DOHH2 (cell line): ENCODE measurements around the gene CLIC3.

Source experiments
- H3F3A ChIP-seq: fragments of 200-600 bp; sonication (generic), shearing (Covaris generic); 2 replicates; pipeline ENCODE4 v1.6.0; 2016; ENCODE audit warnings: antibody characterized with exemption, mild to moderate bottlenecking; ENCODE audit not compliant: control insufficient read depth, insufficient read depth
- H3K27ac ChIP-seq: fragments of 200-600 bp; sonication (generic); 2 replicates; pipeline ENCODE4 v1.5.1; 2014; ENCODE audit warnings: low read depth, mild to moderate bottlenecking, low read length, moderate library complexity
- H3K27me3 ChIP-seq: fragments of 200-600 bp; sonication (generic); 2 replicates; pipeline ENCODE4 v1.6.1; 2014; ENCODE audit warnings: mild to moderate bottlenecking, low read length, mixed read lengths; ENCODE audit not compliant: control insufficient read depth
- H3K36me3 ChIP-seq: fragments of 200-600 bp; sonication (generic); 2 replicates; pipeline ENCODE4 v1.6.1; 2014; ENCODE audit warnings: mild to moderate bottlenecking, low read length, moderate library complexity, mixed read lengths; ENCODE audit not compliant: control insufficient read depth
- H3K4me1 ChIP-seq: fragments of 200-600 bp; sonication (generic); 2 replicates; pipeline ENCODE4 v1.6.1; 2014; ENCODE audit warnings: mild to moderate bottlenecking, low read length, mixed read lengths; ENCODE audit not compliant: control insufficient read depth
- H3K4me2 ChIP-seq: fragments of 200-600 bp; sonication (generic); 2 replicates; pipeline ENCODE4 v1.6.0; 2014; ENCODE audit warnings: mild to moderate bottlenecking, low read length, moderate library complexity
- H3K4me3 ChIP-seq: fragments of 200-600 bp; sonication (generic); 2 replicates; pipeline ENCODE4 v1.5.1; 2014; ENCODE audit warnings: mild to moderate bottlenecking, low read length, mixed read lengths
- H3K79me2 ChIP-seq: fragments of 200-600 bp; sonication (generic); 2 replicates; pipeline ENCODE4 v1.6.1; 2014; ENCODE audit warnings: mild to moderate bottlenecking, low read length, mixed read lengths; ENCODE audit not compliant: control insufficient read depth
- H3K9me2 ChIP-seq: fragments of 200-600 bp; sonication (generic); replicated peaks from 2 replicates; pipeline ENCODE4 v1.6.1; 2014; ENCODE audit warnings: mild to moderate bottlenecking, low read length, mixed read lengths; ENCODE audit not compliant: control insufficient read depth
- H3K9me3 ChIP-seq: fragments of 200-600 bp; sonication (generic); 2 replicates; pipeline ENCODE4 v1.6.1; 2014; ENCODE audit warnings: antibody characterized with exemption, low read length, mixed read lengths; ENCODE audit not compliant: control insufficient read depth, insufficient read depth
- H4K20me1 ChIP-seq: fragments of 200-600 bp; sonication (generic); 2 replicates; pipeline ENCODE4 v1.6.0; 2014; ENCODE audit warnings: low read depth, mild to moderate bottlenecking, antibody characterized with exemption, low read length, moderate library complexity; ENCODE audit not compliant: control insufficient read depth, insufficient read depth
- CTCF ChIP-seq: fragments of 200-600 bp; sonication (generic); IDR thresholded peaks from one replicate; pipeline ENCODE4 v1.5.1; 2014; ENCODE audit warnings: antibody characterized with exemption, mild to moderate bottlenecking, low read depth, low read length; ENCODE audit not compliant: poor library complexity, severe bottlenecking
- EZH2phosphoT487 ChIP-seq: fragments of 200-600 bp; sonication (generic); IDR thresholded peaks from 2 replicates; pipeline ENCODE4 v1.6.1; 2017; ENCODE audit warnings: borderline replicate concordance, mild to moderate bottlenecking, antibody characterized with exemption, low read length, moderate library complexity, mixed read lengths

The CLIC3 gene

GRCh38 chr9:137044037-137044436 is 47.7 kb upstream of the CLIC3 start:
- Histone ChIP-seq H4K20me1 (peaks cover 8% of the 10 kb centered on the region), H3K27ac (no peak overlapping the region), H3K79me2 (no peaks in the 10 kb centered on the region), H3K4me1 (peaks cover 6% of the 10 kb centered on the region), H3K4me3 (no peak overlapping the region), H3K9me3 (no peaks in the 10 kb centered on the region), H3K27me3 (peaks cover 39% of the 10 kb centered on the region), H3K9me2 (no peaks in the 10 kb centered on the region), H3K36me3 (no peaks in the 10 kb centered on the region), H3F3A (no peaks in the 10 kb centered on the region), H3K4me2 (no peak overlapping the region)
- TF ChIP-seq CTCF, result no peak
- TF ChIP-seq EZH2phosphoT487, result no peak

- no peaks in the 10 kb centered on the region for H3F3A ChIP-seq
- H3K4me1 ChIP-seq, result peaks cover 6% of the 10 kb centered on the region
- peaks cover 39% of the 10 kb centered on the region for H3K27me3 ChIP-seq
- H3K9me2 ChIP-seq, result no peaks in the 10 kb centered on the region
- no peaks in the 10 kb centered on the region for H3K79me2 ChIP-seq
- no peak overlapping the region for H3K4me3 ChIP-seq
- H4K20me1 ChIP-seq, result peaks cover 8% of the 10 kb centered on the region; the same call in 1 of the 2 replicates
- H3K36me3 ChIP-seq, result no peaks in the 10 kb centered on the region
- no peaks in the 10 kb centered on the region for H3K9me3 ChIP-seq
- no peak overlapping the region for H3K27ac ChIP-seq
- TF ChIP-seq EZH2phosphoT487, result no peak
- no peak for TF ChIP-seq CTCF
- no peak overlapping the region for H3K4me2 ChIP-seq
Observed at GRCh38 chr9:137042751-137043727, 46.7 kb upstream of the CLIC3 start.

GRCh38 chr9:137041124-137041523 is 44.8 kb upstream of the CLIC3 start:
- no peak overlapping the region for H3K4me2 ChIP-seq
- no peak overlapping the region for H3K27ac ChIP-seq
- peaks cover 2% of the 10 kb centered on the region for H3K4me1 ChIP-seq
- TF ChIP-seq CTCF (no peak), EZH2phosphoT487 (no peak)
- peaks cover 1% of the 10 kb centered on the region; the same call in 1 of the 2 replicates for H4K20me1 ChIP-seq
- H3K36me3 ChIP-seq, result no peaks in the 10 kb centered on the region
- no peak overlapping the region for H3K4me3 ChIP-seq
- no peaks in the 10 kb centered on the region for H3K79me2 ChIP-seq
- H3F3A ChIP-seq, result no peaks in the 10 kb centered on the region
- H3K27me3 ChIP-seq, result peaks cover 33% of the 10 kb centered on the region
- no peaks in the 10 kb centered on the region for H3K9me2 ChIP-seq
- H3K9me3 ChIP-seq, result no peaks in the 10 kb centered on the region
